HCT116 (cell line): ENCODE measurements around the gene TGFBI. TPM values are rescaled to one million over a fixed set of nuclear protein-coding genes. Genes with fewer than 3 reads are reported as not detected.
A peak's percentile ranks its signal among the peaks of the same experiment; 100 is the strongest.

ENCODE experiments used
- ATAC-seq: fragments of 200-7000 bp; cut with Tn5 transposase; 2 replicates; pipeline ENCODE4 v1.9.1; 2020; ENCODE audit warnings: mild to moderate bottlenecking, moderate library complexity
- BruUV-seq: library from RNA; stranded (reverse); fragments of 400-500 nt; replicated peaks from 2 replicates; lab custom pipeline; 2021; lab: Mats Ljungman, UMichigan
- CTCF ChIA-PET: fragments of 300-600 bp; sonication (Branson Sonifier 250); formaldehyde crosslinking; loops from one replicate; lab custom pipeline; 2021; ENCODE audit warnings: antibody characterized with exemption; lab: Charles Lee
- POLR2A ChIA-PET: fragments of 300-600, 350-600 bp; sonication (Branson Sonifier 250); formaldehyde crosslinking; loops from one replicate; lab custom pipeline; 2021; ENCODE audit warnings: antibody characterized with exemption; lab: Charles Lee
- RAD21 ChIA-PET, 2 experiments: fragments of 300-600 bp; sonication (Branson Sonifier 250); formaldehyde crosslinking; loops; one replicate each; lab custom pipeline; 2023; ENCODE audit warnings: low total read pairs in 2 of 2; ENCODE audit not compliant: uncharacterized antibody in 2 of 2, unreplicated experiment in 2 of 2, low non-redundant PET in 1 of 2; lab: Charles Lee
- DNase-seq: peaks from one replicate; pipeline ENCODE4 v3.0.0-alpha.2; 2010; ENCODE audit warnings: low read depth, low spot score
- H2AFZ ChIP-seq: fragments of 200-600 bp; shearing (Covaris generic), sonication (generic); 2 replicates; pipeline ENCODE4 v1.6.1; 2017; ENCODE audit warnings: low read depth, mixed run types, mixed read lengths, antibody characterized with exemption, low read length; ENCODE audit not compliant: poor library complexity, severe bottlenecking
- H3K27ac ChIP-seq: 2 replicates; pipeline ENCODE4 v1.5.1; 2012; ENCODE audit warnings: low read depth, low read length
- H3K27me3 ChIP-seq: fragments of 200-600 bp; sonication (generic); 2 replicates; pipeline ENCODE4 v1.6.1; 2016; ENCODE audit warnings: mixed run types, low read length, mixed read lengths; ENCODE audit not compliant: insufficient read depth
- H3K36me3 ChIP-seq, 2 experiments: fragments of 200-500 bp in 1 of 2; fragments of 200-600 bp in 1 of 2; sonication (Bioruptor generic) in 1 of 2; sonication (generic) in 1 of 2; 2 replicates each; pipeline versions ENCODE4 v1.5.1 to v1.6.1; 2014 to 2016; ENCODE audit warnings: low read length in 2 of 2, inconsistent platforms in 1 of 2, mixed read lengths in 1 of 2, mixed run types in 1 of 2; ENCODE audit not compliant: insufficient read depth in 2 of 2, control insufficient read depth in 1 of 2
- H3K4me1 ChIP-seq, 2 experiments: fragments of 200-600 bp in 1 of 2; sonication (generic) in 1 of 2; 2 replicates each; pipeline versions ENCODE4 v1.5.1 to v1.6.1; 2012 to 2017; ENCODE audit warnings: low read length in 2 of 2, inconsistent platforms in 1 of 2, mild to moderate bottlenecking in 1 of 2, mixed read lengths in 1 of 2, mixed run types in 1 of 2, moderate library complexity in 1 of 2; ENCODE audit not compliant: insufficient read depth in 2 of 2, control insufficient read depth in 1 of 2
- H3K4me2 ChIP-seq: fragments of 200-600 bp; sonication (generic); 2 replicates; pipeline ENCODE4 v1.6.1; 2017; ENCODE audit warnings: mixed run types, low read length, mixed read lengths
- H3K4me3 ChIP-seq, 2 experiments: fragments of 200-600 bp in 1 of 2; sonication (generic) in 1 of 2; replicated peaks in 1 of 2; 2 replicates each; pipeline ENCODE4 v1.5.1; 2011 to 2016; ENCODE audit warnings: low read length in 2 of 2, control low read depth in 1 of 2, low read depth in 1 of 2, mild to moderate bottlenecking in 1 of 2, mixed read lengths in 1 of 2, mixed run types in 1 of 2
- H3K79me2 ChIP-seq: fragments of 200-600 bp; sonication (generic); 2 replicates; pipeline ENCODE4 v1.6.1; 2017; ENCODE audit warnings: mild to moderate bottlenecking, mixed run types, low read length, moderate library complexity, mixed read lengths; ENCODE audit not compliant: insufficient read depth
- H3K9ac ChIP-seq: fragments of 200-600 bp; sonication (generic); 2 replicates; pipeline ENCODE4 v1.6.1; 2016; ENCODE audit warnings: low read length, mixed read lengths
- H3K9me2 ChIP-seq: fragments of 200-600 bp; sonication (generic), shearing (Covaris generic); 2 replicates; pipeline ENCODE4 v1.6.1; 2017; ENCODE audit warnings: mixed run types, mild to moderate bottlenecking, moderate library complexity; ENCODE audit not compliant: insufficient read depth
- H3K9me3 ChIP-seq, 2 experiments: fragments of 200-500 bp in 1 of 2; fragments of 200-600 bp in 1 of 2; sonication (Bioruptor generic) in 1 of 2; sonication (generic) in 1 of 2; 2 replicates each; pipeline ENCODE4 v1.6.1; 2014 to 2017; ENCODE audit warnings: low read length in 2 of 2, mixed read lengths in 2 of 2, inconsistent platforms in 1 of 2, low read depth in 1 of 2, mild to moderate bottlenecking in 1 of 2, mixed run types in 1 of 2, moderate library complexity in 1 of 2; ENCODE audit not compliant: control insufficient read depth in 1 of 2, insufficient read depth in 1 of 2
- H4K20me1 ChIP-seq: fragments of 200-600 bp; sonication (generic), shearing (Covaris generic); 2 replicates; pipeline ENCODE4 v1.6.1; 2017; ENCODE audit warnings: mixed run types, mild to moderate bottlenecking, moderate library complexity; ENCODE audit not compliant: insufficient read depth
- CEBPB ChIP-seq: IDR thresholded peaks from 2 replicates; pipeline ENCODE4 v1.6.1; 2012; ENCODE audit warnings: low read depth
- CTCF ChIP-seq, 3 experiments: fragments of 200-600 bp in 1 of 3; sonication (generic) in 1 of 3; IDR thresholded peaks in 2 of 3; conservative IDR thresholded peaks in 1 of 3; 2 replicates each; pipeline ENCODE4 v1.5.1; 2012 to 2017; ENCODE audit warnings: low read depth in 2 of 3, low read length in 2 of 3, antibody characterized with exemption in 1 of 3, borderline replicate concordance in 1 of 3, control low read depth in 1 of 3, mild to moderate bottlenecking in 1 of 3, mixed read lengths in 1 of 3, mixed run types in 1 of 3, moderate library complexity in 1 of 3; ENCODE audit not compliant: insufficient read depth in 1 of 3
- EGR1 ChIP-seq: IDR thresholded peaks from 2 replicates; pipeline ENCODE4 v1.6.1; 2012; ENCODE audit warnings: low read depth
- ELF1 ChIP-seq: IDR thresholded peaks from 2 replicates; pipeline ENCODE4 v1.6.1; 2012; ENCODE audit warnings: low read depth, borderline replicate concordance
- EZH2 ChIP-seq: fragments of 200-600 bp; sonication (generic); IDR thresholded peaks from 2 replicates; pipeline ENCODE4 v1.6.1; 2017; ENCODE audit warnings: antibody characterized with exemption, mixed run types
- FOSL1 ChIP-seq: IDR thresholded peaks from 2 replicates; pipeline ENCODE4 v1.6.1; 2012; ENCODE audit warnings: low read depth
- JUND ChIP-seq: IDR thresholded peaks from 2 replicates; pipeline ENCODE4 v1.6.1; 2012
- MAX ChIP-seq: IDR thresholded peaks from 2 replicates; pipeline ENCODE4 v1.6.1; 2012
- POLR2A ChIP-seq: IDR thresholded peaks from 2 replicates; pipeline ENCODE4 v1.7.0; 2011; ENCODE audit warnings: borderline replicate concordance; ENCODE audit not compliant: insufficient read depth, insufficient read length; ENCODE audit errors: extremely low read depth
- REST ChIP-seq: IDR thresholded peaks from 2 replicates; pipeline ENCODE4 v1.6.1; 2012; ENCODE audit warnings: low read depth
- SP1 ChIP-seq: IDR thresholded peaks from 2 replicates; pipeline ENCODE4 v1.6.1; 2012; ENCODE audit warnings: low read depth
- SRF ChIP-seq: IDR thresholded peaks from 2 replicates; pipeline ENCODE4 v1.6.1; 2012; ENCODE audit warnings: low read depth
- TCF7L2 ChIP-seq: IDR thresholded peaks from 2 replicates; pipeline ENCODE4 v1.7.0; 2011; ENCODE audit warnings: borderline replicate concordance, inconsistent platforms; ENCODE audit not compliant: insufficient read depth, insufficient read length; ENCODE audit errors: extremely low read depth
- ZBTB33 ChIP-seq: IDR thresholded peaks from 2 replicates; pipeline ENCODE4 v1.6.1; 2011; ENCODE audit warnings: mild to moderate bottlenecking, low read length, moderate library complexity; ENCODE audit not compliant: insufficient replicate concordance; ENCODE audit errors: extremely low read depth
- ZNF274 ChIP-seq: fragments of 200-500 bp; sonication (Bioruptor generic); IDR thresholded peaks from 2 replicates; pipeline ENCODE4 v1.6.1; 2014; ENCODE audit warnings: mild to moderate bottlenecking, low read depth, low read length, inconsistent platforms
- intact Hi-C: fragments of 100-400 bp; cut with micrococcal nuclease; formaldehyde crosslinking; loops from 2 replicates; pipeline ENCODE4 v1.10.0; 2022
- total RNA-seq: library from RNA; stranded (reverse); gene quantifications from one replicate; pipeline ENCODE4 v1.2.1, GENCODE V29; 2021; ENCODE audit not compliant: unreplicated experiment

TGFBI gene
- total RNA-seq, 1 experiment from 2014 or later = 0.64 TPM

- Histone ChIP-seq H3K27ac (no peak overlapping the region), H3K36me3 (no peaks in the 10 kb centered on the region), H3K9ac (peak overlapping the region; percentile 36; the same call in 1 of the 2 replicates), H4K20me1 (no peaks in the 10 kb centered on the region), H3K79me2 (no peaks in the 10 kb centered on the region), H3K4me1 (peaks cover 19 to 37% of the 10 kb centered on the region in 2 experiments), H2AFZ (no peak overlapping the region), H3K4me2 (peak overlapping the region; percentile 77), H3K27me3 (peaks cover 27% of the 10 kb centered on the region; the same call in 1 of the 2 replicates), H3K9me2 (no peaks in the 10 kb centered on the region), H3K9me3 (no peaks in the 10 kb centered on the region), H3K4me3 (peak overlapping the region in 1 of 2 experiments; percentile 33; a peak in 1 of 4 replicates)
- no peak for DNase-seq
- RAD21 ChIA-PET = no interaction called here
- no peak for TF ChIP-seq SP1
- TF ChIP-seq CEBPB = no peak
- TF ChIP-seq REST = no peak
- TF ChIP-seq ELF1 = no peak
- TF ChIP-seq MAX = no peak
- TF ChIP-seq CTCF (IDR thresholded peaks at IDR 0.05 in 2 of 3, conservative IDR thresholded peaks at IDR 0.05 in 1 of 3; ENCODE audit: borderline replicate concordance in 1 of 3, insufficient read depth in 1 of 3, low read depth in 2 of 3, low read length in 2 of 3) = no peak
- no peak for TF ChIP-seq TCF7L2
- no peak for TF ChIP-seq EGR1
- TF ChIP-seq SRF = no peak
- no peak for TF ChIP-seq FOSL1
- no peak for TF ChIP-seq ZNF274
- no peak for TF ChIP-seq EZH2
- TF ChIP-seq JUND = no peak
- no peak for TF ChIP-seq ZBTB33
- no peak for TF ChIP-seq POLR2A
- no peak for ATAC-seq
- CTCF ChIA-PET = no interaction called here
- POLR2A ChIA-PET = no interaction called here
- no TSS peak for BruUV-seq
- intact Hi-C loops = loop anchor here (5.0 to 10.0 kb wide), 3 partner anchors 36 to 598 kb away; partner anchors contain the start of gene TIFAB
These were observed 24.0 kb downstream of the TGFBI start for GRCh38 chr5:136052692-136053335.
